Stimulated activated CD8-positive, alpha-beta memory T cell treated with anti-CD3 and anti-CD28 coated beads, Interleukin-15, amount 100 ng/mL, for 4 hours (primary cell): Measurements from ENCODE around the gene TNFRSF25.
A peak's percentile ranks its signal among the peaks of the same experiment; 100 is the strongest.
"Not testable (repeated sequence)": the region's sequence is repeated elsewhere in the genome, so short reads cannot be mapped to it uniquely, and the experiment has no call there.

ENCODE experiments used
- DNase-seq, 2 donors: peaks; one replicate each; pipeline ENCODE4 v3.0.0-alpha.2; 2020; ENCODE audit warnings: low read depth in 2 of 2

TNFRSF25 gene

GRCh38 chr1:6434186-6434585 is 31.8 kb downstream of the TNFRSF25 start:
- no peak for DNase-seq

- DNase-seq = not testable (repeated sequence)
Measured at GRCh38 chr1:6431645-6432579, 34.1 kb downstream of the TNFRSF25 start.

- not testable (repeated sequence) for DNase-seq
Measured at GRCh38 chr1:6429660-6430411, 36.1 kb downstream of the TNFRSF25 start.

GRCh38 chr1:6428453-6428852 is 37.5 kb downstream of the TNFRSF25 start:
- DNase-seq = not testable (repeated sequence)

- DNase-seq = no peak
Measured at GRCh38 chr1:6427441-6428390, 38.3 kb downstream of the TNFRSF25 start.

GRCh38 chr1:6426972-6427350 is 39.0 kb downstream of the TNFRSF25 start:
- DNase-seq = no peak

GRCh38 chr1:6426277-6426971 is 39.5 kb downstream of the TNFRSF25 start:
- DNase-seq = no peak

GRCh38 chr1:6425658-6426057 is 40.3 kb downstream of the TNFRSF25 start:
- no peak for DNase-seq

- DNase-seq = no peak
Measured at GRCh38 chr1:6424619-6425593, 41.1 kb downstream of the TNFRSF25 start, which contains the start of gene ESPN. Gene ESPN (plus strand): TSS chr1:6424776. CDS start chr1:6424956, 180 bp downstream.

GRCh38 chr1:6424000-6424565 is 41.9 kb downstream of the TNFRSF25 start:
- no peak for DNase-seq

GRCh38 chr1:6423321-6423999 is 42.5 kb downstream of the TNFRSF25 start:
- DNase-seq = peak; percentile 33 to 49

GRCh38 chr1:6421266-6421665 is 44.7 kb downstream of the TNFRSF25 start:
- DNase-seq = no peak

GRCh38 chr1:6420454-6421042 is 45.4 kb downstream of the TNFRSF25 start:
- no peak for DNase-seq

- no peak for DNase-seq
Measured at GRCh38 chr1:6419804-6420453, 46.0 kb downstream of the TNFRSF25 start, which contains the start of gene HES2. Gene HES2 (minus strand): TSS chr1:6419919. CDS start chr1:6419820, 99 bp downstream.

GRCh38 chr1:6419397-6419803 is 46.6 kb downstream of the TNFRSF25 start:
- no peak for DNase-seq

GRCh38 chr1:6418668-6419396 is 47.1 kb downstream of the TNFRSF25 start:
- no peak for DNase-seq
